ENCODE data around the gene TRIO.

DNA sequence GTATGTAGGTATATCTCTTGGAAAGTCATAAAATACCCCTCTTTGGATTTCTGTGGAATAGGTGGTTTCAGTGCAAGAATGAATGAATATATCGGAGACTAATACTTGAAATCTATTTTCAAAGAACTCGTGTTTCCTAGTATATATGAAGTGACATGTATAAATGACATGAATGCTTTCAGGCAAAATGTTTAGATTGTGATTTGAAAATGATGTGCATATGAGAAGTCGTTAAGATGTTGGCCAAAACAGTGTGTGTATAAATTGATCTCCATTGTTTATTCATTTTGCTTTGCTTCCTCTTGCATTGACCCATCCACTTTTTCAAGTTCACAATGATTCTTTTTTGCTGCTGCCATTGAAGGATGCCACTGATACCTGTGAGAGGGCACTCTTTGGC, 8.3 kb downstream of the TRIO start:
- no peak for TF ChIP-seq EZH2 (IDR thresholded peaks at IDR 0.05; ENCODE audit: borderline replicate concordance, low read depth, low read length, severe bottlenecking)
- TF ChIP-seq, protein P1, sequence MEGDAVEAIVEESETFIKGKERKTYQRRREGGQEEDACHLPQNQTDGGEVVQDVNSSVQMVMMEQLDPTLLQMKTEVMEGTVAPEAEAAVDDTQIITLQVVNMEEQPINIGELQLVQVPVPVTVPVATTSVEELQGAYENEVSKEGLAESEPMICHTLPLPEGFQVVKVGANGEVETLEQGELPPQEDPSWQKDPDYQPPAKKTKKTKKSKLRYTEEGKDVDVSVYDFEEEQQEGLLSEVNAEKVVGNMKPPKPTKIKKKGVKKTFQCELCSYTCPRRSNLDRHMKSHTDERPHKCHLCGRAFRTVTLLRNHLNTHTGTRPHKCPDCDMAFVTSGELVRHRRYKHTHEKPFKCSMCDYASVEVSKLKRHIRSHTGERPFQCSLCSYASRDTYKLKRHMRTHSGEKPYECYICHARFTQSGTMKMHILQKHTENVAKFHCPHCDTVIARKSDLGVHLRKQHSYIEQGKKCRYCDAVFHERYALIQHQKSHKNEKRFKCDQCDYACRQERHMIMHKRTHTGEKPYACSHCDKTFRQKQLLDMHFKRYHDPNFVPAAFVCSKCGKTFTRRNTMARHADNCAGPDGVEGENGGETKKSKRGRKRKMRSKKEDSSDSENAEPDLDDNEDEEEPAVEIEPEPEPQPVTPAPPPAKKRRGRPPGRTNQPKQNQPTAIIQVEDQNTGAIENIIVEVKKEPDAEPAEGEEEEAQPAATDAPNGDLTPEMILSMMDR (IDR thresholded peaks at IDR 0.05; ENCODE audit: borderline replicate concordance, extremely low read depth, low read length, poor library complexity, severe bottlenecking): no peak
